Thyroid gland (tissue), 4 donors: ENCODE results near the gene ASIC1.

Source experiments
- CTCF ChIP-seq, 6 experiments: fragments of 200-600 bp in 3 of 6; fragments of 450-650 bp in 3 of 6; sonication (generic) in 3 of 6; IDR thresholded peaks; one replicate each; pipeline ENCODE4 v1.5.1; 2016 to 2019; ENCODE audit warnings: antibody characterized with exemption in 6 of 6, mild to moderate bottlenecking in 2 of 6, inconsistent platforms in 1 of 6, moderate library complexity in 1 of 6
- POLR2A ChIP-seq, 2 donors: fragments of 450-650 bp; IDR thresholded peaks; one replicate each; pipeline ENCODE4 v1.6.1; 2017; ENCODE audit warnings: antibody characterized with exemption in 2 of 2, mild to moderate bottlenecking in 2 of 2, moderate library complexity in 1 of 2

- TF ChIP-seq CTCF (IDR thresholded peaks at IDR 0.05) (no peak), POLR2A (IDR thresholded peaks at IDR 0.05) (no peak)
These were observed 18.4 kb downstream of the ASIC1 start for GRCh38 chr12:50075808-50076170.
